ENCODE data around the gene PCK2. TPM values are rescaled to one million over a fixed set of nuclear protein-coding genes. Genes with fewer than 3 reads are reported as not detected.
"Not testable (repeated sequence)": the region's sequence is repeated elsewhere in the genome, so short reads cannot be mapped to it uniquely, and the experiment has no call there.

The PCK2 gene
- total RNA-seq, 2 donors from 2014 or later, result 11.4 to 16.9 TPM

- no peak for TF ChIP-seq CTCF (IDR thresholded peaks at IDR 0.05)
- ATAC-seq (ENCODE audit: insufficient number of reproducible peaks, low FRiP score, low read depth), result no peak
- no peak overlapping the region for H3K4me3 ChIP-seq
- no peaks in the 10 kb centered on the region for H3K9me3 ChIP-seq
- H3K36me3 ChIP-seq, result no peaks in the 10 kb centered on the region
- H3K27me3 ChIP-seq (replicated peaks; ENCODE audit: insufficient read depth), result no peaks in the 10 kb centered on the region
- DNase-seq (ENCODE audit: low spot score), result no peak
- H3K27ac ChIP-seq, result no peak overlapping the region
- H3K4me1 ChIP-seq (ENCODE audit: control insufficient read depth in 1 of 2, low read depth in 2 of 2), result no peaks in the 10 kb centered on the region
Measured at GRCh38 chr14:24102357-24103048, 8.4 kb downstream of the PCK2 start.

DNA sequence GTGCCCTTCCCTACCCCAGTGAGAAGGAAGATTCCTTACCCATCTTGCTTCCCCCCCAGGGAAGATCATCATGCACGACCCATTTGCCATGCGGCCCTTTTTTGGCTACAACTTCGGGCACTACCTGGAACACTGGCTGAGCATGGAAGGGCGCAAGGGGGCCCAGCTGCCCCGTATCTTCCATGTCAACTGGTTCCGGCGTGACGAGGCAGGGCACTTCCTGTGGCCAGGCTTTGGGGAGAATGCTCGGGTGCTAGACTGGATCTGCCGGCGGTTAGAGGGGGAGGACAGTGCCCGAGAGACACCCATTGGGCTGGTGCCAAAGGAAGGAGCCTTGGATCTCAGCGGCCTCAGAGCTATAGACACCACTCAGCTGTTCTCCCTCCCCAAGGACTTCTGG, 9.3 kb downstream of the PCK2 start:
- no peak for TF ChIP-seq CTCF (IDR thresholded peaks at IDR 0.05)
- H3K27ac ChIP-seq, result no peak overlapping the region
- ATAC-seq (ENCODE audit: insufficient number of reproducible peaks, low FRiP score, low read depth) (no peak), DNase-seq (ENCODE audit: low spot score) (no peak)
- no peak overlapping the region for H3K4me3 ChIP-seq
- H3K27me3 ChIP-seq (replicated peaks; ENCODE audit: insufficient read depth), result no peaks in the 10 kb centered on the region
- no peaks in the 10 kb centered on the region for H3K36me3 ChIP-seq
- no peaks in the 10 kb centered on the region for H3K9me3 ChIP-seq
- H3K4me1 ChIP-seq (ENCODE audit: control insufficient read depth in 1 of 2, low read depth in 2 of 2), result no peaks in the 10 kb centered on the region

DNA sequence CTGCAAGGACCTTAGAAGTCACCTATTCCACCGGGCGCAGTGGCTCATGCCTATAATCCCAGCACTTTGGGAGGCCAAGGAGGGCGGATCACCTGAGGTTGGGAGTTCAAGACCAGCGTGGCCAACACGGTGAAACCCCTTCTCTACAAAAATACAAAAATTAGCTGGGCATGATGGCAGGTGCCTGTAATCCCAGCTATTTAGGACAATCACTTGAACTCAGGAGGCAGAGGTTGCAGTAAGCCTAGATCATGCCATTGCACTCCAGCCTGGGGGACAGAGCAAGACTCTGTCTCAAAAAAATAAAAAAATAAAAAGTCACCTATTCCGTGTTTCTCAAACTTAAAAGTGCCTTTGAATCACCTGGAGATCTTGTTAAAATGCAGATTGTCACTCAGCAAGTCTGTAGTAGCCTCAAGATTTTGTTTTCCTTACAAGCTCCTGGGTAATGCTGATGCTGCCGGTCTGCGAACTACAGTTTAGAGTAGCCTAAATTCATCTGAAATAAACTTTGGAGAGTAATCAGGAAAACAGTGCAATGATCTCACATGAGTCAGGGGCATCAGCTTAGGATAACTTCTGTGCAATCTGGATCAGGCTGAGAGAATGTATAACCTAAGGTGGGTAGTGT, 11.6 kb downstream of the PCK2 start:
- H3K9me3 ChIP-seq; H3K36me3 ChIP-seq; H3K4me1 ChIP-seq (ENCODE audit: control insufficient read depth in 1 of 2, low read depth in 2 of 2); H3K4me3 ChIP-seq; DNase-seq (ENCODE audit: low spot score); H3K27me3 ChIP-seq (replicated peaks; ENCODE audit: insufficient read depth); ATAC-seq (ENCODE audit: insufficient number of reproducible peaks, low FRiP score, low read depth); H3K27ac ChIP-seq: not testable (repeated sequence)

DNA sequence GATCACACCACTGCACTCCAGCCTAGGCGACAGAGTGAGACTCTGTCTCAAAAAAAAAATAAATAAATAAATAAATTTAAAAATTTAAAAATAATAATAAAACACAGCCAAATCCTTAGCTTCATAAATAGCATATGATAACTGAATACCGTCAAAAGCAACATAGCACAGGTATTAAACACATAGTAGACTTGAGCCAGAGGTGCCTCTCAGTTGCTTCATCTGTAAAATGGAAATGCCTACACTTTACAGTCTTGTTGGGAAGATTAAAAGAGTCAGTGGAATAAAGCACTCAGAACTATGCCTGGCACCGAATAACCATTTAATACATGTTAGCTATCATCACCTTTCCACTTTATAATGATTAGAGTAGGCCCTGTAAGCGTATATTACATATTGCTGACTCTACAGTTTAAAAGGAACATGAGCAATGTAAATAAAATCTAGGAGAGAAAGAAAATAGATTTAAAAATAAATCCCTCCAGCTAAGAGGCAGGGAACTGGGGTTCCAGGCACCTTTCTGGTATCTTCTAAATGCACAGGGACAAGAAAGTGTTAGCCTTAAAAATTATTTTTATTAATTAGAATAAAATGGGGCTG, 12.7 kb downstream of the PCK2 start:
- no peak overlapping the region for H3K4me3 ChIP-seq
- H3K36me3 ChIP-seq, result no peaks in the 10 kb centered on the region
- H3K27ac ChIP-seq, result no peak overlapping the region
- no peaks in the 10 kb centered on the region for H3K4me1 ChIP-seq (ENCODE audit: control insufficient read depth in 1 of 2, low read depth in 2 of 2)
- no peak for ATAC-seq (ENCODE audit: insufficient number of reproducible peaks, low FRiP score, low read depth)
- H3K27me3 ChIP-seq (replicated peaks; ENCODE audit: insufficient read depth), result no peaks in the 10 kb centered on the region
- H3K9me3 ChIP-seq, result no peaks in the 10 kb centered on the region
- no peak for DNase-seq (ENCODE audit: low spot score)
- TF ChIP-seq CTCF (IDR thresholded peaks at IDR 0.05), result no peak

- Histone ChIP-seq H3K27me3 (replicated peaks; ENCODE audit: insufficient read depth) (no peaks in the 10 kb centered on the region), H3K4me1 (ENCODE audit: control insufficient read depth in 1 of 2, low read depth in 2 of 2) (no peaks in the 10 kb centered on the region), H3K4me3 (no peak overlapping the region), H3K36me3 (no peaks in the 10 kb centered on the region), H3K27ac (no peak overlapping the region), H3K9me3 (no peaks in the 10 kb centered on the region)
- DNase-seq (ENCODE audit: low spot score) (no peak), ATAC-seq (ENCODE audit: insufficient number of reproducible peaks, low FRiP score, low read depth) (no peak)
- TF ChIP-seq CTCF (IDR thresholded peaks at IDR 0.05), result no peak
Measured at GRCh38 chr14:24108336-24108874, 14.3 kb downstream of the PCK2 start.
